Measurements from ENCODE around the gene NUBP2. TPM values are rescaled to one million over a fixed set of nuclear protein-coding genes. Genes with fewer than 3 reads are reported as not detected.

The NUBP2 gene
- total RNA-seq, 1 experiment from 2014 or later, result 89.2 TPM

GRCh38 chr16:1746693-1747195 is 36.0 kb upstream of the NUBP2 start (continued):
- TF ChIP-seq ATF2 (CRISPR knock-in tag; IDR thresholded peaks at IDR 0.05; ENCODE audit: borderline replicate concordance, low read depth) (no peak), PREB (CRISPR knock-in tag; IDR thresholded peaks at IDR 0.05; ENCODE audit: borderline replicate concordance) (no peak), ZNF671 (CRISPR knock-in tag; IDR thresholded peaks at IDR 0.05) (no peak), GRHL2 (CRISPR knock-in tag; IDR thresholded peaks at IDR 0.05; ENCODE audit: insufficient replicate concordance, severe bottlenecking) (no peak), USF2 (CRISPR knock-in tag; IDR thresholded peaks at IDR 0.05) (no peak), ATF3 (CRISPR knock-in tag; conservative IDR thresholded peaks at IDR 0.05) (no peak), RORB (CRISPR knock-in tag; IDR thresholded peaks at IDR 0.05) (no peak)

GRCh38 chr16:1747934-1748333 is 34.8 kb upstream of the NUBP2 start:
- Mint-ChIP-seq H3K36me3 (peaks cover 12% of the 10 kb centered on the region), H3K27me3 (ENCODE audit: low read depth) (no peaks in the 10 kb centered on the region), H3K4me3 (no peak overlapping the region), H3K9me3 (no peaks in the 10 kb centered on the region), H3K4me1 (no peaks in the 10 kb centered on the region), H3K27ac (no peak overlapping the region)
- DNase-seq (ENCODE audit: low spot score) (no peak), ATAC-seq (no peak)
- CTCF ChIA-PET, result no interaction called here
- POLR2A ChIA-PET, result no interaction called here
- TF ChIP-seq ZNF232 (CRISPR knock-in tag; IDR thresholded peaks at IDR 0.05) (no peak), MXD4 (CRISPR knock-in tag; IDR thresholded peaks at IDR 0.05; ENCODE audit: borderline replicate concordance) (no peak), EMX1 (CRISPR knock-in tag; IDR thresholded peaks at IDR 0.05) (no peak), ZNF425 (CRISPR knock-in tag; conservative IDR thresholded peaks at IDR 0.05) (no peak), JAZF1 (CRISPR knock-in tag; IDR thresholded peaks at IDR 0.05) (no peak), FOXJ3 (CRISPR knock-in tag; IDR thresholded peaks at IDR 0.05; ENCODE audit: borderline replicate concordance) (no peak), MLX (CRISPR knock-in tag; IDR thresholded peaks at IDR 0.05) (no peak), NR2C2 (CRISPR knock-in tag; IDR thresholded peaks at IDR 0.05) (no peak), NR3C1 (CRISPR knock-in tag; conservative IDR thresholded peaks at IDR 0.05; ENCODE audit: low read depth) (no peak), ZSCAN18 (CRISPR knock-in tag; IDR thresholded peaks at IDR 0.05) (no peak), ETV6 (CRISPR knock-in tag; IDR thresholded peaks at IDR 0.05) (no peak), ATF6 (CRISPR knock-in tag; IDR thresholded peaks at IDR 0.05) (no peak), NR1H2 (CRISPR knock-in tag; IDR thresholded peaks at IDR 0.05) (no peak), CTCF (IDR thresholded peaks at IDR 0.05) (no peak), KAT7 (CRISPR knock-in tag; IDR thresholded peaks at IDR 0.05; ENCODE audit: borderline replicate concordance) (no peak)
